Epithelial cell of esophagus (primary cell): ENCODE measurements around the gene CCDC192.
A peak's percentile ranks its signal among the peaks of the same experiment; 100 is the strongest.

Experiments
- DNase-seq: peaks from one replicate; pipeline ENCODE4 v3.0.0; 2010; ENCODE audit warnings: low read depth
- H3K4me3 ChIP-seq: 2 replicates; pipeline ENCODE4 v1.5.1; 2011; ENCODE audit warnings: mild to moderate bottlenecking, low read length, control low read depth
- TF ChIP-seq, protein P1 (sequence below): IDR thresholded peaks from 2 replicates; pipeline ENCODE4 v1.5.1; 2011; ENCODE audit warnings: low read depth, mild to moderate bottlenecking, low read length, control low read depth, inconsistent platforms; ENCODE audit not compliant: insufficient read depth; ENCODE audit errors: missing control alignments

CCDC192 gene

GRCh38 chr5:127870914-127871313 is 167.7 kb downstream of the CCDC192 start:
- TF ChIP-seq, protein P1, sequence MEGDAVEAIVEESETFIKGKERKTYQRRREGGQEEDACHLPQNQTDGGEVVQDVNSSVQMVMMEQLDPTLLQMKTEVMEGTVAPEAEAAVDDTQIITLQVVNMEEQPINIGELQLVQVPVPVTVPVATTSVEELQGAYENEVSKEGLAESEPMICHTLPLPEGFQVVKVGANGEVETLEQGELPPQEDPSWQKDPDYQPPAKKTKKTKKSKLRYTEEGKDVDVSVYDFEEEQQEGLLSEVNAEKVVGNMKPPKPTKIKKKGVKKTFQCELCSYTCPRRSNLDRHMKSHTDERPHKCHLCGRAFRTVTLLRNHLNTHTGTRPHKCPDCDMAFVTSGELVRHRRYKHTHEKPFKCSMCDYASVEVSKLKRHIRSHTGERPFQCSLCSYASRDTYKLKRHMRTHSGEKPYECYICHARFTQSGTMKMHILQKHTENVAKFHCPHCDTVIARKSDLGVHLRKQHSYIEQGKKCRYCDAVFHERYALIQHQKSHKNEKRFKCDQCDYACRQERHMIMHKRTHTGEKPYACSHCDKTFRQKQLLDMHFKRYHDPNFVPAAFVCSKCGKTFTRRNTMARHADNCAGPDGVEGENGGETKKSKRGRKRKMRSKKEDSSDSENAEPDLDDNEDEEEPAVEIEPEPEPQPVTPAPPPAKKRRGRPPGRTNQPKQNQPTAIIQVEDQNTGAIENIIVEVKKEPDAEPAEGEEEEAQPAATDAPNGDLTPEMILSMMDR = no peak
- peak; percentile 55 for DNase-seq
- H3K4me3 ChIP-seq = no peak overlapping the region

DNA sequence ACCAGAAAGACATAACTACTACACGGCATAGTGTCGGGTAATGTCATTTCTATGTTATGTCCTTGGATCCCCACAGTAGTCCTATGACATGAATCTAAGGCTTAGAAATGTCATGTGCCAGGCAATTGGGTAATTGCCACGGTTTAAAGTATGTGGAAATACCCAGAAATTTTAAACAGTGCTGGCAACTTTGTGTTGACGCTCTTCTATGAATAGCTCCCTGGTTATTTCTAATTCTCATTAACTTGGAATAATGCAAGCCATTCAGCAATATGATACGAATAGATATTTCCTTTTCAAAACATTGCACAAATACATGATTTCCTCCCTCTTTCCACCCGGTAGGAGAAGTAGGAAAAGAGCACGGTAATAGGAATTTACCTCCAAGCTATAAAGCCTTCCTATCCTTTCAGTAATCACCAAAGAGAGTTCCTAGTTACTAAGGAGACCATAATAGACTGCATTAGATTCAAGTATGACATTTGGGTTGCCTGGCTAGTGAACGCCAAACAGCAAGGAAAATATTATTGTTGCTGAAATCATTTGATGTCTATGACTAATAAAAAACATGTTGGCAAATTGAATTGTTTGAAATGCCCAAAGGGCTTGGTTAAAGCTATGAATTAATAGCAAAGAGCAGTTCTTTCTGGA is 168.4 kb downstream of the CCDC192 start:
- TF ChIP-seq, protein P1 = no peak

GRCh38 chr5:127872494-127872893 is 169.3 kb downstream of the CCDC192 start:
- no peak overlapping the region for H3K4me3 ChIP-seq
- TF ChIP-seq, protein P1 = no peak
- DNase-seq = no peak

More for the DNA sequence above, 168.4 kb downstream of the CCDC192 start:
- no peak overlapping the region for H3K4me3 ChIP-seq
- DNase-seq = peak; percentile 81

GRCh38 chr5:127875235-127876021 is 172.2 kb downstream of the CCDC192 start:
- peak; percentile 55 for DNase-seq
- H3K4me3 ChIP-seq = no peak overlapping the region
- TF ChIP-seq, protein P1 = no peak

- DNase-seq = peak; percentile 33
- TF ChIP-seq, protein P1 = no peak
- H3K4me3 ChIP-seq = no peak overlapping the region
Measured at GRCh38 chr5:127876384-127876783, 173.2 kb downstream of the CCDC192 start.

DNA sequence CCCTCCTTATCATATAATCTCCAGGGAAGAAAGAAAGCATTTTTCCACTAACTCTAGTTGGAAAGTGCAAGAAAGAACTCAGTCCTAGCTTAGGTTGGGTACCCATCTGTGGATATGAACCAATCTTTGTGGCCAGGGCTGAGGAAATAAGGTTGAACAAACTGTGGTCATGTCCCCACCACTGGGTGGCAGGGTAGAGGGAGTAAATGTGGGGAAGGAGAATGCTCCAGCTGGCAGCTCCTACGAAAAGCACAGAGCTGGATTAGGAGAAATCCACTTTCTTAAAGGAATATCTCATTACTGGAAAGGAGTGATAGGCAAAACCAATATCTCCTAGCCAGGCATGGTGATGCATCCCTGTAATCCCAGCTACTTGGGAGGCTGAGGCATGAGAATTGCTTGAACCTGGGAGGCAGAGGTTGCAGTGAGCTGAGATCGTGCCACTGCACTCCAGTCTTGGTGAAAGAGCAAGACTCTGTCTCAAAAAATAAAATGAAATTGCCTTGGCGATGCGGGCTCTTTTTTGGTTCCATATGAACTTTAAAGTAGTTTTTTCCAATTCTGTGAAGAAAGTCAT is 175.1 kb downstream of the CCDC192 start:
- peak; percentile 73 for DNase-seq
- H3K4me3 ChIP-seq = no peak overlapping the region
- TF ChIP-seq, protein P1 = peak; percentile 86

GRCh38 chr5:127884416-127884815 is 181.2 kb downstream of the CCDC192 start:
- no peak overlapping the region for H3K4me3 ChIP-seq
- TF ChIP-seq, protein P1 = no peak
- no peak for DNase-seq
